Measurements from ENCODE around the gene NKG7. TPM values are rescaled to one million over a fixed set of nuclear protein-coding genes. Genes with fewer than 3 reads are reported as not detected.

The NKG7 gene
- total and polyA plus RNA-seq, 2 of the 13 experiments (the other 11 are each of a cell fraction or from before 2014, with no cell fraction given): 0.40 TPM; not detected in 1

DNA sequence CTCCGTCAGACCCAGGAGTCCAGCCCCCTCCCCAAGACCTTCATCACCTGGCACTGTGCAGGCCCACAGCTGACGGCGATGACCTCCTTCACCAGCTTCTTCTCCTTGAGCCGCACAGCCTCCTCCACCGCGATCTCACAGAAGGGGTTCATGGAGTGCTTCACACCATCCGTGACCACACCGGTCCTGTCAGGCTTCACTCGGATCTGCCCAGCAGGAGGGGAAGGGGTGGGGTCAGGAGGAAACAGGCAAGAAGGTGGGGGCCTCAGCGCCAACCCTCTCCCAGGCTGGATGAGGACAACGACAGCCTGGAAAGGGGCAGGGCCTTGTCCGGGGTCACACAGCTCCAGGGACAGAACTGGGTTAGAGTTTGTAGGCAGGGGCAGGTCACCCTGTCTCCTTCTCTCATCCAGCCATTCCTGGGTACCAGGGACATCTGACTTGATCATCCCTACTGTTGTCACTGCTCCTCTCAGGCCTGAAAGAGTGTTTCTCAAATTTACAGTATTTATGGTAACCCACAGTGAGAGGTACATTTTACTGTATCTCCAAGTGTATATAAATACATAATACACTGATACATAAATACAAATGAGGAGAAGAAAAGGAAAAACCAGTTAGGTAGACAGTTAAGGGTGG lies 18.2 kb downstream of the NKG7 start (continued):
- TF ChIP-seq, protein P1, sequence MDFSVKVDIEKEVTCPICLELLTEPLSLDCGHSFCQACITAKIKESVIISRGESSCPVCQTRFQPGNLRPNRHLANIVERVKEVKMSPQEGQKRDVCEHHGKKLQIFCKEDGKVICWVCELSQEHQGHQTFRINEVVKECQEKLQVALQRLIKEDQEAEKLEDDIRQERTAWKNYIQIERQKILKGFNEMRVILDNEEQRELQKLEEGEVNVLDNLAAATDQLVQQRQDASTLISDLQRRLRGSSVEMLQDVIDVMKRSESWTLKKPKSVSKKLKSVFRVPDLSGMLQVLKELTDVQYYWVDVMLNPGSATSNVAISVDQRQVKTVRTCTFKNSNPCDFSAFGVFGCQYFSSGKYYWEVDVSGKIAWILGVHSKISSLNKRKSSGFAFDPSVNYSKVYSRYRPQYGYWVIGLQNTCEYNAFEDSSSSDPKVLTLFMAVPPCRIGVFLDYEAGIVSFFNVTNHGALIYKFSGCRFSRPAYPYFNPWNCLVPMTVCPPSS (IDR thresholded peaks at IDR 0.05): no peak
- TF ChIP-seq, protein P2, sequence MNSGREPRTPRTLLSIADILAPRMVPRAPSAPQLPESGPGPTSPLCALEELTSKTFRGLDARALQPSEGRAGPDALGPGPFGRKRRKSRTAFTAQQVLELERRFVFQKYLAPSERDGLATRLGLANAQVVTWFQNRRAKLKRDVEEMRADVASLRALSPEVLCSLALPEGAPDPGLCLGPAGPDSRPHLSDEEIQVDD (CRISPR knock-in tag; IDR thresholded peaks at IDR 0.05; ENCODE audit: borderline replicate concordance): no peak
- no peak for TF ChIP-seq ZBTB3 (CRISPR knock-in tag; IDR thresholded peaks at IDR 0.05; ENCODE audit: borderline replicate concordance, low read depth)
- TF ChIP-seq ZNF460 (CRISPR knock-in tag; IDR thresholded peaks at IDR 0.05; ENCODE audit: borderline replicate concordance): no peak
- peak; percentile 94; the same call in 1 of the 2 replicates for TF ChIP-seq TGIF2 (CRISPR knock-in tag; IDR thresholded peaks at IDR 0.05)
- TF ChIP-seq, protein P3, sequence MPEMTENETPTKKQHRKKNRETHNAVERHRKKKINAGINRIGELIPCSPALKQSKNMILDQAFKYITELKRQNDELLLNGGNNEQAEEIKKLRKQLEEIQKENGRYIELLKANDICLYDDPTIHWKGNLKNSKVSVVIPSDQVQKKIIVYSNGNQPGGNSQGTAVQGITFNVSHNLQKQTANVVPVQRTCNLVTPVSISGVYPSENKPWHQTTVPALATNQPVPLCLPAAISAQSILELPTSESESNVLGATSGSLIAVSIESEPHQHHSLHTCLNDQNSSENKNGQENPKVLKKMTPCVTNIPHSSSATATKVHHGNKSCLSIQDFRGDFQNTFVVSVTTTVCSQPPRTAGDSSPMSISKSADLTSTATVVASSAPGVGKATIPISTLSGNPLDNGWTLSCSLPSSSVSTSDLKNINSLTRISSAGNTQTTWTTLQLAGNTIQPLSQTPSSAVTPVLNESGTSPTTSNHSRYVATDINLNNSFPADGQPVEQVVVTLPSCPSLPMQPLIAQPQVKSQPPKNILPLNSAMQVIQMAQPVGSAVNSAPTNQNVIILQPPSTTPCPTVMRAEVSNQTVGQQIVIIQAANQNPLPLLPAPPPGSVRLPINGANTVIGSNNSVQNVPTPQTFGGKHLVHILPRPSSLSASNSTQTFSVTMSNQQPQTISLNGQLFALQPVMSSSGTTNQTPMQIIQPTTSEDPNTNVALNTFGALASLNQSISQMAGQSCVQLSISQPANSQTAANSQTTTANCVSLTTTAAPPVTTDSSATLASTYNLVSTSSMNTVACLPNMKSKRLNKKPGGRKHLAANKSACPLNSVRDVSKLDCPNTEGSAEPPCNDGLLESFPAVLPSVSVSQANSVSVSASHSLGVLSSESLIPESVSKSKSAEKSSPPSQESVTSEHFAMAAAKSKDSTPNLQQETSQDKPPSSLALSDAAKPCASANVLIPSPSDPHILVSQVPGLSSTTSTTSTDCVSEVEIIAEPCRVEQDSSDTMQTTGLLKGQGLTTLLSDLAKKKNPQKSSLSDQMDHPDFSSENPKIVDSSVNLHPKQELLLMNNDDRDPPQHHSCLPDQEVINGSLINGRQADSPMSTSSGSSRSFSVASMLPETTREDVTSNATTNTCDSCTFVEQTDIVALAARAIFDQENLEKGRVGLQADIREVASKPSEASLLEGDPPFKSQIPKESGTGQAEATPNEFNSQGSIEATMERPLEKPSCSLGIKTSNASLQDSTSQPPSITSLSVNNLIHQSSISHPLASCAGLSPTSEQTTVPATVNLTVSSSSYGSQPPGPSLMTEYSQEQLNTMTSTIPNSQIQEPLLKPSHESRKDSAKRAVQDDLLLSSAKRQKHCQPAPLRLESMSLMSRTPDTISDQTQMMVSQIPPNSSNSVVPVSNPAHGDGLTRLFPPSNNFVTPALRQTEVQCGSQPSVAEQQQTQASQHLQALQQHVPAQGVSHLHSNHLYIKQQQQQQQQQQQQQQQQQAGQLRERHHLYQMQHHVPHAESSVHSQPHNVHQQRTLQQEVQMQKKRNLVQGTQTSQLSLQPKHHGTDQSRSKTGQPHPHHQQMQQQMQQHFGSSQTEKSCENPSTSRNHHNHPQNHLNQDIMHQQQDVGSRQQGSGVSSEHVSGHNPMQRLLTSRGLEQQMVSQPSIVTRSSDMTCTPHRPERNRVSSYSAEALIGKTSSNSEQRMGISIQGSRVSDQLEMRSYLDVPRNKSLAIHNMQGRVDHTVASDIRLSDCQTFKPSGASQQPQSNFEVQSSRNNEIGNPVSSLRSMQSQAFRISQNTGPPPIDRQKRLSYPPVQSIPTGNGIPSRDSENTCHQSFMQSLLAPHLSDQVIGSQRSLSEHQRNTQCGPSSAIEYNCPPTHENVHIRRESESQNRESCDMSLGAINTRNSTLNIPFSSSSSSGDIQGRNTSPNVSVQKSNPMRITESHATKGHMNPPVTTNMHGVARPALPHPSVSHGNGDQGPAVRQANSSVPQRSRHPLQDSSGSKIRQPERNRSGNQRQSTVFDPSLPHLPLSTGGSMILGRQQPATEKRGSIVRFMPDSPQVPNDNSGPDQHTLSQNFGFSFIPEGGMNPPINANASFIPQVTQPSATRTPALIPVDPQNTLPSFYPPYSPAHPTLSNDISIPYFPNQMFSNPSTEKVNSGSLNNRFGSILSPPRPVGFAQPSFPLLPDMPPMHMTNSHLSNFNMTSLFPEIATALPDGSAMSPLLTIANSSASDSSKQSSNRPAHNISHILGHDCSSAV (CRISPR knock-in tag; IDR thresholded peaks at IDR 0.05; ENCODE audit: borderline replicate concordance): no peak
- no peak; the same call in 1 of the 2 replicates for TF ChIP-seq ZNF792 (CRISPR knock-in tag; IDR thresholded peaks at IDR 0.05)
- TF ChIP-seq PHF8 (CRISPR knock-in tag; IDR thresholded peaks at IDR 0.05): peak; percentile 42
- peak; percentile 84 for TF ChIP-seq POLR2AphosphoS5 (IDR thresholded peaks at IDR 0.05; ENCODE audit: low read depth, low read length)
- TF ChIP-seq ZNF850 (CRISPR knock-in tag; conservative IDR thresholded peaks at IDR 0.05): no peak
- TF ChIP-seq ZKSCAN8 (CRISPR knock-in tag; IDR thresholded peaks at IDR 0.05; ENCODE audit: borderline replicate concordance): no peak
- no peak for TF ChIP-seq FOXC1 (CRISPR knock-in tag; IDR thresholded peaks at IDR 0.05; ENCODE audit: borderline replicate concordance)
- TF ChIP-seq SMAD3 (CRISPR knock-in tag; IDR thresholded peaks at IDR 0.05): no peak
- TF ChIP-seq FOSL1 (CRISPR knock-in tag; IDR thresholded peaks at IDR 0.05; ENCODE audit: borderline replicate concordance): no peak
- TF ChIP-seq IKZF4 (CRISPR knock-in tag; IDR thresholded peaks at IDR 0.05; ENCODE audit: borderline replicate concordance, low read depth, not compliant biosample characterization): peak; percentile 85
- TF ChIP-seq, protein P4, sequence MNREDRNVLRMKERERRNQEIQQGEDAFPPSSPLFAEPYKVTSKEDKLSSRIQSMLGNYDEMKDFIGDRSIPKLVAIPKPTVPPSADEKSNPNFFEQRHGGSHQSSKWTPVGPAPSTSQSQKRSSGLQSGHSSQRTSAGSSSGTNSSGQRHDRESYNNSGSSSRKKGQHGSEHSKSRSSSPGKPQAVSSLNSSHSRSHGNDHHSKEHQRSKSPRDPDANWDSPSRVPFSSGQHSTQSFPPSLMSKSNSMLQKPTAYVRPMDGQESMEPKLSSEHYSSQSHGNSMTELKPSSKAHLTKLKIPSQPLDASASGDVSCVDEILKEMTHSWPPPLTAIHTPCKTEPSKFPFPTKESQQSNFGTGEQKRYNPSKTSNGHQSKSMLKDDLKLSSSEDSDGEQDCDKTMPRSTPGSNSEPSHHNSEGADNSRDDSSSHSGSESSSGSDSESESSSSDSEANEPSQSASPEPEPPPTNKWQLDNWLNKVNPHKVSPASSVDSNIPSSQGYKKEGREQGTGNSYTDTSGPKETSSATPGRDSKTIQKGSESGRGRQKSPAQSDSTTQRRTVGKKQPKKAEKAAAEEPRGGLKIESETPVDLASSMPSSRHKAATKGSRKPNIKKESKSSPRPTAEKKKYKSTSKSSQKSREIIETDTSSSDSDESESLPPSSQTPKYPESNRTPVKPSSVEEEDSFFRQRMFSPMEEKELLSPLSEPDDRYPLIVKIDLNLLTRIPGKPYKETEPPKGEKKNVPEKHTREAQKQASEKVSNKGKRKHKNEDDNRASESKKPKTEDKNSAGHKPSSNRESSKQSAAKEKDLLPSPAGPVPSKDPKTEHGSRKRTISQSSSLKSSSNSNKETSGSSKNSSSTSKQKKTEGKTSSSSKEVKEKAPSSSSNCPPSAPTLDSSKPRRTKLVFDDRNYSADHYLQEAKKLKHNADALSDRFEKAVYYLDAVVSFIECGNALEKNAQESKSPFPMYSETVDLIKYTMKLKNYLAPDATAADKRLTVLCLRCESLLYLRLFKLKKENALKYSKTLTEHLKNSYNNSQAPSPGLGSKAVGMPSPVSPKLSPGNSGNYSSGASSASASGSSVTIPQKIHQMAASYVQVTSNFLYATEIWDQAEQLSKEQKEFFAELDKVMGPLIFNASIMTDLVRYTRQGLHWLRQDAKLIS (CRISPR knock-in tag; IDR thresholded peaks at IDR 0.05): no peak; the same call in 1 of the 2 replicates

Data from HepG2 (cell line).